ENCODE results near the gene RDH8.

GRCh38 chr19:9967326-9967725, 46.0 kb upstream of the RDH8 start:
- TF ChIP-seq CTCF (IDR thresholded peaks at IDR 0.05; ENCODE audit: low read depth, low read length, missing input control) (no peak), MAX (IDR thresholded peaks at IDR 0.05) (no peak), EGR1 (IDR thresholded peaks at IDR 0.05; ENCODE audit: low read depth in 2 of 2) (no peak), HNF4A (conservative IDR thresholded peaks at IDR 0.05) (no peak), SP1 (IDR thresholded peaks at IDR 0.05) (no peak), TAF1 (conservative IDR thresholded peaks at IDR 0.05) (no peak), REST (IDR thresholded peaks at IDR 0.05) (no peak), JUND (IDR thresholded peaks at IDR 0.05) (no peak), FOXA1 (IDR thresholded peaks at IDR 0.05) (no peak), RAD21 (IDR thresholded peaks at IDR 0.05) (no peak)
